HL-60 (cell line): ENCODE data around the gene SOS2.

Source experiments
- CTCF ChIP-seq: IDR thresholded peaks from one replicate; pipeline ENCODE4 v1.5.1; 2011; ENCODE audit warnings: low read length, control low read depth, inconsistent platforms; ENCODE audit not compliant: insufficient read depth
- GABPA ChIP-seq: IDR thresholded peaks from 2 replicates; pipeline ENCODE4 v1.6.1; 2012; ENCODE audit warnings: low read depth
- POLR2AphosphoS5 ChIP-seq: IDR thresholded peaks from 2 replicates; pipeline ENCODE4 v1.6.1; 2012; ENCODE audit warnings: low read depth
- REST ChIP-seq: IDR thresholded peaks from 2 replicates; pipeline ENCODE4 v1.6.1; 2012; ENCODE audit warnings: low read depth; ENCODE audit not compliant: insufficient replicate concordance
- SPI1 ChIP-seq: IDR thresholded peaks from 2 replicates; pipeline ENCODE4 v1.6.1; 2012; ENCODE audit warnings: low read depth, mild to moderate bottlenecking, borderline replicate concordance

DNA sequence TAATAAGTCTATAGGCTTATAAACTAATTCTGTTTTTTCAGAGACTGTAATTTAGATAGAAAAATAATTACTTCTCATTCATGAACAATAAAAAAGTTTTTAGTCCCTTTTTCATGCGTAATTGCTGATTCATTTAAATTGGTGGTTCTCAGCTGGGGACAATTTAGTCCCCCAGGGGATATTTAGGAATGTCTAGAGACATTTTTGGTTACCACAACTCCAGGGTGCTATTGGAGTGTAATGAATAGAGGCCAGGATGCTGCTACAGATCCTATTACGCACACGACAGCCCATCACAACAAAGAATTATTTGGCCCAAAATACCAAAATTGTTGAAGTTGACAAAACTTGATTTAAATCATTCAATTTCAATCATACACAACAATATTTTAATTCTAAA is 92.2 kb downstream of the SOS2 start:
- TF ChIP-seq POLR2AphosphoS5 (no peak), CTCF (no peak), REST (no peak), SPI1 (no peak), GABPA (no peak)
